MCF 10A (cell line): ENCODE results near the gene MEGF9. TPM values are rescaled to one million over a fixed set of nuclear protein-coding genes. Genes with fewer than 3 reads are reported as not detected.

Experiments
- BruUV-seq: library from RNA; stranded (reverse); fragments of 400-500 nt; replicated peaks from 2 replicates; lab custom pipeline; 2021; lab: Mats Ljungman, UMichigan
- CTCF ChIA-PET: fragments of 300-600 bp; sonication (Branson Sonifier 250); formaldehyde crosslinking; extraction: SDS; loops from one replicate; lab custom pipeline; 2021; ENCODE audit warnings: antibody characterized with exemption, inconsistent platforms; lab: Yijun Ruan, JAX
- POLR2A ChIA-PET: fragments of 300-600, 350-650 bp; sonication (Branson Sonifier 250); formaldehyde crosslinking; extraction: SDS; loops from one replicate; lab custom pipeline; 2020; ENCODE audit warnings: antibody characterized with exemption, inconsistent platforms; lab: Yijun Ruan, JAX
- DNase-seq: peaks from one replicate; pipeline ENCODE4 v3.0.0-alpha.2; 2018; ENCODE audit not compliant: unreplicated experiment
- H3K27ac Mint-ChIP-seq: one replicate; pipeline ENCODE4 v1.8.0; 2022; ENCODE audit warnings: mild to moderate bottlenecking, low read depth, mixed read lengths; ENCODE audit not compliant: unreplicated experiment
- H3K27me3 Mint-ChIP-seq: one replicate; pipeline ENCODE4 v1.8.0; 2022; ENCODE audit warnings: mixed read lengths; ENCODE audit not compliant: insufficient read depth, unreplicated experiment
- H3K36me3 Mint-ChIP-seq: one replicate; pipeline ENCODE4 v1.8.0; 2022; ENCODE audit warnings: mild to moderate bottlenecking, moderate library complexity, mixed read lengths; ENCODE audit not compliant: insufficient read depth, unreplicated experiment
- H3K4me1 Mint-ChIP-seq: one replicate; pipeline ENCODE4 v1.8.0; 2022; ENCODE audit warnings: mixed read lengths; ENCODE audit not compliant: insufficient read depth, unreplicated experiment
- H3K4me3 Mint-ChIP-seq: one replicate; pipeline ENCODE4 v1.8.0; 2022; ENCODE audit warnings: mild to moderate bottlenecking, moderate library complexity, mixed read lengths; ENCODE audit not compliant: unreplicated experiment
- H3K9me3 Mint-ChIP-seq: one replicate; pipeline ENCODE4 v1.8.0; 2022; ENCODE audit warnings: mixed read lengths; ENCODE audit not compliant: unreplicated experiment
- intact Hi-C: fragments of 100-400 bp; cut with micrococcal nuclease; formaldehyde crosslinking; loops from 2 replicates; pipeline ENCODE4 v1.14.1; 2022
- total RNA-seq: library from RNA; stranded (reverse); gene quantifications from 2 replicates; pipeline ENCODE4 v1.2.3, GENCODE V29; 2022
- TF ChIP-seq, protein P1 (sequence below): fragments of 200-600 bp; IDR thresholded peaks from one replicate; pipeline ENCODE4 v1.8.0; 2022; ENCODE audit warnings: antibody characterized with exemption, mild to moderate bottlenecking; ENCODE audit not compliant: unreplicated experiment

MEGF9 gene
- total RNA-seq, 1 experiment from 2014 or later = 5.7 TPM

- H3K36me3 Mint-ChIP-seq = peaks cover 24% of the 10 kb centered on the region
- no peak overlapping the region for H3K27ac Mint-ChIP-seq
- intact Hi-C loops = no loop called here
- peaks cover 5% of the 10 kb centered on the region for H3K4me1 Mint-ChIP-seq
- CTCF ChIA-PET = interaction anchor here (1.8 kb wide), 1 partner anchor 22 kb away, joined by 3 read pairs; no protein-coding TSS in a partner anchor
- BruUV-seq = no TSS peak
- H3K27me3 Mint-ChIP-seq = no peaks in the 10 kb centered on the region
- no peaks in the 10 kb centered on the region for H3K9me3 Mint-ChIP-seq
- POLR2A ChIA-PET = interaction anchor here (1.0 kb wide), 1 partner anchor 12 kb away, joined by 3 read pairs; no protein-coding TSS in a partner anchor
- TF ChIP-seq, protein P1, sequence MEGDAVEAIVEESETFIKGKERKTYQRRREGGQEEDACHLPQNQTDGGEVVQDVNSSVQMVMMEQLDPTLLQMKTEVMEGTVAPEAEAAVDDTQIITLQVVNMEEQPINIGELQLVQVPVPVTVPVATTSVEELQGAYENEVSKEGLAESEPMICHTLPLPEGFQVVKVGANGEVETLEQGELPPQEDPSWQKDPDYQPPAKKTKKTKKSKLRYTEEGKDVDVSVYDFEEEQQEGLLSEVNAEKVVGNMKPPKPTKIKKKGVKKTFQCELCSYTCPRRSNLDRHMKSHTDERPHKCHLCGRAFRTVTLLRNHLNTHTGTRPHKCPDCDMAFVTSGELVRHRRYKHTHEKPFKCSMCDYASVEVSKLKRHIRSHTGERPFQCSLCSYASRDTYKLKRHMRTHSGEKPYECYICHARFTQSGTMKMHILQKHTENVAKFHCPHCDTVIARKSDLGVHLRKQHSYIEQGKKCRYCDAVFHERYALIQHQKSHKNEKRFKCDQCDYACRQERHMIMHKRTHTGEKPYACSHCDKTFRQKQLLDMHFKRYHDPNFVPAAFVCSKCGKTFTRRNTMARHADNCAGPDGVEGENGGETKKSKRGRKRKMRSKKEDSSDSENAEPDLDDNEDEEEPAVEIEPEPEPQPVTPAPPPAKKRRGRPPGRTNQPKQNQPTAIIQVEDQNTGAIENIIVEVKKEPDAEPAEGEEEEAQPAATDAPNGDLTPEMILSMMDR = no peak
- no peak overlapping the region for H3K4me3 Mint-ChIP-seq
- no peak for DNase-seq
These were observed 110.7 kb downstream of the MEGF9 start for GRCh38 chr9:120603591-120603990.

DNA sequence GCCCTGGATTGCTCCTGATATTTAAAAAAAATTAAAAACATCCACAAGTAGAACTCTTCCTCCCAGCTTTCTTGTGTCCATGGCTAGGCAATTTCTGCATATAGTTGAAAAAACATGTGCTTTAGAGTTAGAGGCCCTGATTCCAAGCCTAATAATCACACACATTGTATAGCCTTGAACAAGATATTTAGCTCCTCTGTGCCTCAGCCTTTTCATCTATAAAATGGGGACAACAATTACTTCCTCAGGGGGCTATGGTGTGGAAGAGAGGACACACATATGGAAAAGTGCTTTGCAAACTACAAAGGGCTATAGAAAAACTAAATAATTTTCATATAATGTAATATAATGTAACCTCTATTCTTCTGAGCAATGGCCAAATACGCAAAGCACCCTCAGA is 111.3 kb downstream of the MEGF9 start:
- Mint-ChIP-seq H3K9me3 (no peaks in the 10 kb centered on the region), H3K36me3 (peaks cover 24% of the 10 kb centered on the region), H3K4me1 (no peaks in the 10 kb centered on the region), H3K27ac (no peak overlapping the region), H3K27me3 (no peaks in the 10 kb centered on the region), H3K4me3 (no peak overlapping the region)
- no peak for DNase-seq
- intact Hi-C loops = no loop called here
- ChIA-PET CTCF (interaction anchor here (0.6 to 1.8 kb wide), 2 partner anchors 10 to 22 kb away, joined by 3 to 4 read pairs; no protein-coding TSS in a partner anchor), POLR2A (interaction anchor here (1.0 kb wide), 1 partner anchor 13 kb away, joined by 3 read pairs; no protein-coding TSS in a partner anchor)
- no TSS peak for BruUV-seq
- TF ChIP-seq, protein P1 = no peak

DNA sequence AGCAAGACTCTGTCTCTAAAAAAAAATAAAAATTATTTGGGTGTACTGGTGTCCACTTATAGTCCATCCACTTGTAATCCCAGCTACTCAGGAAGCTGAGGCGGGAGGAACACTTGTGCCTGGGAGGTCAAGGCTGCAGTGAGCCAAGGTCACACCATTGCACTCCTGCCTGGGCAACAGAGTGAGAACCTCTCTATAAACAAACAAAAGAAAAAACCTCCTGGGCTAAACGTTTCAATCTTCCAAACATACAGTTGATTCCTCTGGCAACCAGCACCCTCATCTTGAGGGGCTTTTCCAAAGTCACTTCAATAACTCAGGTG is 120.4 kb downstream of the MEGF9 start:
- no peak overlapping the region for H3K27ac Mint-ChIP-seq
- POLR2A ChIA-PET = interaction anchor here (0.5 to 1.0 kb wide), 2 partner anchors 12 to 138 kb away, joined by 3 to 4 read pairs; no protein-coding TSS in a partner anchor
- intact Hi-C loops = no loop called here
- no peaks in the 10 kb centered on the region for H3K27me3 Mint-ChIP-seq
- no peaks in the 10 kb centered on the region for H3K4me1 Mint-ChIP-seq
- TF ChIP-seq, protein P1 = no peak
- peaks cover 8% of the 10 kb centered on the region for H3K36me3 Mint-ChIP-seq
- CTCF ChIA-PET = interaction anchor here (0.5 to 0.6 kb wide), 2 partner anchors 50 to 1044 kb away, joined by 3 read pairs; no protein-coding TSS in a partner anchor
- H3K9me3 Mint-ChIP-seq = no peaks in the 10 kb centered on the region
- no peak overlapping the region for H3K4me3 Mint-ChIP-seq
- DNase-seq = no peak
- no TSS peak for BruUV-seq

- Mint-ChIP-seq H3K27me3 (no peaks in the 10 kb centered on the region), H3K27ac (no peak overlapping the region), H3K4me1 (no peaks in the 10 kb centered on the region), H3K4me3 (no peak overlapping the region), H3K36me3 (peaks cover 8% of the 10 kb centered on the region), H3K9me3 (no peaks in the 10 kb centered on the region)
- TF ChIP-seq, protein P1 = no peak
- intact Hi-C loops = no loop called here
- CTCF ChIA-PET = interaction anchor here (0.5 to 1.5 kb wide), 3 partner anchors 27 to 1043 kb away, joined by 3 to 4 read pairs (median 3); no protein-coding TSS in a partner anchor
- POLR2A ChIA-PET = interaction anchor here (1.0 kb wide), 1 partner anchor 12 kb away, joined by 3 read pairs; no protein-coding TSS in a partner anchor
- no TSS peak for BruUV-seq
- no peak for DNase-seq
These were observed 120.9 kb downstream of the MEGF9 start for GRCh38 chr9:120593250-120593954.
